ENCODE results near the gene KCTD20.

Gene KCTD20

DNA sequence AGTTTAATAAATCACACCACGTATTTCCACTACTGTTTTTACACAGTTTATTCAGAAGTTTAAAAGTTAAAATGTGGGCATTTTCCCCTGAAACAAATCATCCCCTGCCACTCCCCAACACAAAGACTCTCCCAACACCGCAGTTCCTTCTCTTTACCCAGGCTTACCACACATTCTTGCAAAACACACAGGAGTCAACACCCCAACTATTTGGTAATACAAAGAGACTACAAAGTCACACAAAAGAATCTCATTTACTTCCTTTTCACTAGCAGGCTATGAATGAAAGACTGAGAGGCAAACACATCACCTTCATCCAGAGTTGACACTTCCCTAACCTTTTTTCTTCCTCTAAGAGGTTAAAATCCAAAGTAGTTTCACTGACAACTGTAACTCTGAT, 51.1 kb downstream of the KCTD20 start:
- DNase-seq (ENCODE audit: low read depth in 3 of 3): no peak

GRCh38 chr6:36495086-36495485, 52.3 kb downstream of the KCTD20 start:
- no peak for DNase-seq (ENCODE audit: low read depth in 3 of 3)

GRCh38 chr6:36499918-36500317, 57.1 kb downstream of the KCTD20 start:
- no peak for DNase-seq (ENCODE audit: low read depth in 3 of 3)

GRCh38 chr6:36501686-36502085, 58.9 kb downstream of the KCTD20 start:
- no peak for DNase-seq (ENCODE audit: low read depth in 3 of 3)

DNA sequence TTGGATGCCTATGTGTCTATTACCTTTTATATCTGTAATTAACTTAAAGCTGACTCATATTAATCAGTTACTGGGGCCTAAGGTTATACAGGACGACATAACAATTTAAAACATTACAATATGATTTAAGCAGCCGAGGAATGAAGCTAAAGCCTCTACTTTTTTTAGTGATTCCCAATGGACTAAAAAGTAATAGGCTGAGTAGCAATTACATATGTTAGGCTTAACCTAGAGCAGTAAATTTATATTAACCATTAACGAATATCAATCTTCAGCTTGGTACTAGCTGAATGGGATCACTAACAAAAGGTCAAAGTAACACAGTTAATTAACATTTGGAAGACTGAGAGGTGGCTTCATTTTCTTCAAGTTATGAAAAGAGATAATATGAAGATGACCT, 61.4 kb downstream of the KCTD20 start:
- no peak for DNase-seq (ENCODE audit: low read depth in 3 of 3)

DNA sequence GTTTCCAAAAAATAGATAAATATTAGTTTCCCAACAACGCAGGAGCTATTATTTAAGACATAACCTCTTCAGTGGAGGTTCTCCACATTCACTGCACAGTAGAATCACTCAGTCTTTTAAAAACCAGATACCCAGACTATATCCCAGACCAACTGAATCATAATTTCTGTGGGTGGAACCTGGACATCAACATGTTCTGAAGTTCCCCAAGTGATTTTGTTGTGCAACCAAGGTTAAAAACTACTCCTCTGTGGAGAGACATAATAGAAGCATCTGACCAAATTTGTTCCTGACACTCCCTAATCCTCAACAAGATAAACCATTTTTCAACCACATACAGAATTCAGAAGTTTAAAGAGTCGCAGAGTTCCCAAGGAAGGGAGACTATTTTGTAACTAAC, 62.2 kb downstream of the KCTD20 start:
- DNase-seq (ENCODE audit: low read depth in 3 of 3): no peak

GRCh38 chr6:36505744-36506534, 63.1 kb downstream of the KCTD20 start:
- no peak for DNase-seq (ENCODE audit: low read depth in 3 of 3)

DNA sequence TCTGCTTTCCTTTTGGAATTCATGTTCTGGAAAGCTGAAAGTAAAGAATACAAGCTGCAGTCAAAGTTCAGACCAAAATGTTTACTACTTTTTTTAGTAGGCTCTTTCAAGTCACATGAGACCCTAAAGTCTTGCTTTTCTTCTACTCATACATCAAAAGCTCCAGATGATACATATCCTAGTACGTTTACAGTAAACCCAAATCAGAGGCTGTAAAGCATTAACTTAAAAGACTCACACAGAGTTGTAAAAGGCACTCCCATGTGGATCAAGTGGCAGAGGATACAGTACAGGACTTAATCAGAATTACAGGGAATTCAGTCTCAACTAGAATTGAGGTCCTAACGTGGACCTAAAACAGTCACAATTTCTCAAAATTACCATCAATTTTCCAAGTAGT, 63.8 kb downstream of the KCTD20 start:
- no peak for DNase-seq (ENCODE audit: low read depth in 3 of 3)

GRCh38 chr6:36508532-36508931, 65.7 kb downstream of the KCTD20 start:
- DNase-seq (ENCODE audit: low read depth in 3 of 3): no peak

- no peak for DNase-seq (ENCODE audit: low read depth in 3 of 3)
Measured at GRCh38 chr6:36510365-36510764, 67.6 kb downstream of the KCTD20 start.

GRCh38 chr6:36514554-36515456, 72.0 kb downstream of the KCTD20 start:
- DNase-seq (ENCODE audit: low read depth in 3 of 3): no peak

DNA sequence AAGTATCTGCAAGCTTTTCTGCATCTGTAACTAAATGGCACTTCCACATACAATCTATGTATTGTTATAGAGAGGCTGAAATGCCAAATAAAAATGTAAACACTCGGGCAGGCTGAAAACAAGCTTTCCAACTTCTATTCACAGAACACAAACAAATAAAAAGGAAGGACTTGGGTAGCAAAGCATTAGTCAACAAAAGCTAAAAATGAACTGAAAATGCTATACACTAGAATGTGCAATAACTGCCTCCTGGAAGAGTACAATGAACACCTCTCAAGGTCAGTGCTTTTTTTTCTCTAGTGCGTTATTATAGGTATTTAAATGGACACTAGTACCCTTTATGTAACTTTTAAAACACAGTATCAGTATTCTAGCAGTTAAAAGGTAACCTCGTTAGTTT, 73.0 kb downstream of the KCTD20 start:
- DNase-seq (ENCODE audit: low read depth in 3 of 3): no peak

DNA sequence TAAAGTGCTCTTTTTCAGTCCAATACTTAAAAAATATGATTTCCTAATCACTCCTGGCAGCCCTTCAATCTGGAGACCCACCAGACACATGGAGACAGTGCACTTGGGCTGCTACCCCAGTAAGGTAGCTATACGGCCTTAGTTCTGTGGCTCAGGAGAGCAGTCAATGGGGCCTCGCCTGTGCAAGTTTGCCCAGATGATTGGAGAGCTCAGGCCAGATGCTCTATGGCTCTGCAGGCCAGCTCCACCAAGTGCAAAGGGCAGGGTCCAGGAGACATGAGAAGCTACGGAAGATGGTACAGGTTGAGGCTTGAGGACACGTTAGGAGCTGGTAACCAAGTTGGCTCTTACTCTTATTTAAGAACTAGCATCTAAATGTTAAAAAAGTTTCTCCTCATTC, 73.8 kb downstream of the KCTD20 start:
- no peak for DNase-seq (ENCODE audit: low read depth in 3 of 3)

DNA sequence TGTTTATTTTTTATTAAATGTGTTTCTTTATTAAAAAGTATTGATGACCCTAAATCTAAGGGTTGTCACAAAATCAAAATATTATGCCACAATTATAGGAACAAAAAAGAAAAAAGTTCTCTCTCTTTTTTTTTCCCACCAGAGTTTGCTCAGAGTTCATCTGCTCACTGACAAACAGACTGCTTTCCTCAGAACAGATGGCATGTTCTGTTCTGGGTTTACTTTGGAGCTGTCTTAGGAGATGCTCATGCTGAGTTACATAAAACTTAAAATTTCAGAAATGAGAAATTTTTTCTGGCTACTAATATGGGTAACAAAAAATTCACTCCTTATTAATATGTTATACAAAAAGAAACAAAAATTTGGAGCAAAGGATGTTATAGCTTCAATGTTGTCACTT, 74.2 kb downstream of the KCTD20 start:
- DNase-seq (ENCODE audit: low read depth in 3 of 3): no peak

- no peak for DNase-seq (ENCODE audit: low read depth in 3 of 3)
Measured at GRCh38 chr6:36517408-36517807, 74.6 kb downstream of the KCTD20 start.

DNA sequence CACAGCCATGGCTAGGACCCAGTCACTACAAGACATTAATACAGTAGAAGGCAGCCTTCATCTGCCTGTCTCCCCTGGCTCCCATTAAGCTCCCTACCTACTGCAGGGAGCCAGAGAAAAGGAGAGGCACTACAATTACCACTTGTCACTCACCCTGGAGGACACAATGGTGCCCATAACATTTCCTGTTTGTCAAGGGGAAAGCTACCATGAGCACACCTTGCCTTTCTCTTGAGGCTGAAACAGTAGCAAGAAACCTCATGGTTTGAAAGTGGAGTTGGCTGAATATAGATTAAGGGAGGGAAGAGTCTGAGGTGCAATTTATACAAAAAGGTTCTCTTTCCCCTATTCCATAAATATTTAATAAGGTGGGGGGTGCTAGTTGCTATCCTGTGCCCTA, 76.6 kb downstream of the KCTD20 start:
- no peak for DNase-seq (ENCODE audit: low read depth in 3 of 3)

- DNase-seq (ENCODE audit: low read depth in 3 of 3): no peak
Measured at GRCh38 chr6:36523451-36523850, 80.7 kb downstream of the KCTD20 start.

DNA sequence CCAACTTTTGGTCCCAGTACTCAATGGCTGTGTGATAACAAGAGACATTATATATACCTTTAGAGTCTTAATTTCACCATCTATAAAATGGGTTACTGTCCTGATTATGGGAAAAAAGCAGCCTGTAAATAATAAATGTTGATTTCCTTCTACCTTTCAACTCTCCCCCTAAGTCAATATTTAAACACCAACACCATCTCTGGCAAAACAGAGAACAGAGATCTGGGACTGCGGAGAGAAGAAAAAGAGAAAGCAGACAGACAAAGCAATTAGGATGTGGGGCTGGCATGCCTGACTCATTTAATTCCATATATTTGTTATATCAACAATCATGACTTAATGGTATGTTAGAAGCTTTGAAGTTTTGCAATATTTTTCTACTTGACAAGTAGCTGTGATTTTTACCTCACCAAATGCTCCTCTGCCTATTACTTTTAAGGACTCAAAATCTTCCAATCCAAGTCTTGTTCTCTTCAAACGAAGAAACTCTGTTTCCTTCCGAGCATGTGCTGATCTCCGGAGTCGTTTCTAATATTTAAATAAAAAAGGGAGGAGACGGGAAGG, 81.2 kb downstream of the KCTD20 start:
- no peak for DNase-seq (ENCODE audit: low read depth in 3 of 3)

DNA sequence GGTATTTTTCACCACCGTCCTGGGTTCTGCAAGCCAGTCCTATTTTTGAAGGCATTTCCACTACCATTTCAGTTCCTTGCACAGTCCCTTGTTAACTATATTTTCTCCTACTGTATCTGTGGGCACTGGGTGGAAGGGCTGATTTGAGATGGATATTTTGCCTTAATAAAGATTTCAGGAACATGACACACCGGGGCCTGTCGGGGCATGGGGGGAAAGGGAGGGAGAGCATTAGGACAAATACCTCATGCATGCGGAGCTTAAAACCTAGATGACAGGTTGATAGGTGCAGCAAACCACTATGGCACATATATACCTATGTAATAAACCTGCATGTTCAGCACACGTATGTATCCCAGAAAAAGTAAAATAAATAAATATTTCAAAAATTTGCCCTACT, 82.1 kb downstream of the KCTD20 start:
- no peak for DNase-seq (ENCODE audit: low read depth in 3 of 3)

GRCh38 chr6:36525346-36525745, 82.5 kb downstream of the KCTD20 start:
- DNase-seq (ENCODE audit: low read depth in 3 of 3): no peak

DNA sequence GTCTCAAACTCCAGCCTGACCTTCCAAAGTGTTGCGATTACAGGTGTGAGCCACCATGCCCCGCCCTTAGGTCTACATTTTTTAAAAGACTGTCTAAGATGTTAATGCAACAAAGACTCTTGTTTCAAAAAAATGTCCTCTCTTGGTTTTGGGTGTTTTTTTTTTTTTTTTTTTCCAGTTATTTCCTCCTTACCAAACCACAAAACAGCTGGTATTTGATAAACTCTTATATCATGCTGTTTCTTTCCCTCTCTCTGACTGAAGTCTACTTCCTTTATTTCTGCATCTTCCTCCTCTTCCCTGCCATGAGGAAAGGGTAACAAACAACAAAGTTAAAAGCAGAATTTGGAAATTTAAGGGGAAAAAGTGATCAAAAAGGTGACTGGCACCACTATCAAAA, 83.3 kb downstream of the KCTD20 start:
- DNase-seq (ENCODE audit: low read depth in 3 of 3): no peak

GRCh38 chr6:36533321-36533720, 90.5 kb downstream of the KCTD20 start:
- DNase-seq (ENCODE audit: low read depth in 3 of 3): no peak
